WERI-Rb-1 (cell line): ENCODE results near the gene PCA3.

ENCODE experiments used
- DNase-seq: peaks from one replicate; pipeline ENCODE4 v3.0.0-alpha.2; 2020
- H3K27ac ChIP-seq: fragments of 250-450 bp; sonication (Bioruptor Pico); 2 replicates; pipeline ENCODE4 v1.5.1; 2020; ENCODE audit warnings: mild to moderate bottlenecking, moderate library complexity
- H3K27me3 ChIP-seq: fragments of 250-450 bp; sonication (Bioruptor Pico); 2 replicates; pipeline ENCODE4 v1.5.1; 2021; ENCODE audit warnings: mild to moderate bottlenecking, low read depth, moderate library complexity; ENCODE audit not compliant: insufficient read depth, severe bottlenecking
- H3K36me3 ChIP-seq: fragments of 250-450 bp; sonication (Bioruptor Pico); 2 replicates; pipeline ENCODE4 v1.5.1; 2020; ENCODE audit warnings: mild to moderate bottlenecking, moderate library complexity
- H3K4me3 ChIP-seq: 2 replicates; pipeline ENCODE4 v1.5.1; 2011; ENCODE audit warnings: low read depth, mild to moderate bottlenecking, control low read depth, low read length
- H3K9me3 ChIP-seq: fragments of 250-450 bp; sonication (Bioruptor Pico); 2 replicates; pipeline ENCODE4 v1.5.1; 2021; ENCODE audit warnings: mild to moderate bottlenecking, moderate library complexity; ENCODE audit not compliant: severe bottlenecking
- CTCF ChIP-seq: IDR thresholded peaks from 2 replicates; pipeline ENCODE4 v1.5.1; 2011; ENCODE audit warnings: low read depth, mild to moderate bottlenecking, control low read depth, inconsistent platforms, low read length

Gene PCA3

GRCh38 chr9:76732341-76732958 is 31.8 kb upstream of the PCA3 start:
- Histone ChIP-seq H3K4me3 (no peak overlapping the region), H3K27me3 (no peaks in the 10 kb centered on the region), H3K9me3 (no peaks in the 10 kb centered on the region), H3K27ac (no peak overlapping the region), H3K36me3 (no peaks in the 10 kb centered on the region)
- no peak for DNase-seq
- TF ChIP-seq CTCF = no peak

- no peak for TF ChIP-seq CTCF
- no peak overlapping the region for H3K27ac ChIP-seq
- no peaks in the 10 kb centered on the region for H3K9me3 ChIP-seq
- no peaks in the 10 kb centered on the region for H3K36me3 ChIP-seq
- H3K4me3 ChIP-seq = no peak overlapping the region
- no peaks in the 10 kb centered on the region for H3K27me3 ChIP-seq
- DNase-seq = no peak
These were observed 31.1 kb upstream of the PCA3 start for GRCh38 chr9:76733096-76733495.

- H3K27ac ChIP-seq = no peak overlapping the region
- H3K27me3 ChIP-seq = no peaks in the 10 kb centered on the region
- H3K4me3 ChIP-seq = no peak overlapping the region
- H3K36me3 ChIP-seq = no peaks in the 10 kb centered on the region
- DNase-seq = no peak
- H3K9me3 ChIP-seq = no peaks in the 10 kb centered on the region
- no peak for TF ChIP-seq CTCF
These were observed 29.5 kb upstream of the PCA3 start for GRCh38 chr9:76734716-76735115.

- no peaks in the 10 kb centered on the region for H3K9me3 ChIP-seq
- DNase-seq = no peak
- no peaks in the 10 kb centered on the region for H3K27me3 ChIP-seq
- H3K27ac ChIP-seq = no peak overlapping the region
- no peaks in the 10 kb centered on the region for H3K36me3 ChIP-seq
- TF ChIP-seq CTCF = no peak
- H3K4me3 ChIP-seq = no peak overlapping the region
These were observed 26.9 kb upstream of the PCA3 start for GRCh38 chr9:76737154-76737902.

- TF ChIP-seq CTCF = no peak
- Histone ChIP-seq H3K36me3 (no peaks in the 10 kb centered on the region), H3K27ac (no peak overlapping the region), H3K27me3 (no peaks in the 10 kb centered on the region), H3K9me3 (no peaks in the 10 kb centered on the region), H3K4me3 (no peak overlapping the region)
- DNase-seq = no peak
These were observed 25.8 kb upstream of the PCA3 start for GRCh38 chr9:76738402-76738801.
